B cell (primary cell): Measurements from ENCODE around the gene PTPRG. TPM values are rescaled to one million over a fixed set of nuclear protein-coding genes. Genes with fewer than 3 reads are reported as not detected.

Experiments used
- ATAC-seq: fragments of 200-7000 bp; cut with Tn5 transposase; one replicate; pipeline ENCODE4 v1.10.0; 2021; ENCODE audit warnings: low read depth, mild to moderate bottlenecking, moderate number of reproducible peaks, moderate library complexity
- CTCF ChIA-PET: fragments of 350-600 bp; sonication (Branson Sonifier 250); formaldehyde crosslinking; loops from one replicate; lab custom pipeline; 2021; ENCODE audit warnings: antibody characterized with exemption, inconsistent platforms; lab: Charles Lee
- POLR2A ChIA-PET: fragments of 350-600 bp; sonication (Branson Sonifier 250); formaldehyde crosslinking; loops from one replicate; lab custom pipeline; 2021; ENCODE audit warnings: antibody characterized with exemption; lab: Charles Lee
- DNase-seq: peaks from one replicate; pipeline ENCODE4 v3.0.0; 2013
- H2AFZ ChIP-seq: 2 replicates; pipeline ENCODE4 v1.6.1; 2012; ENCODE audit warnings: mild to moderate bottlenecking, low read depth, low read length; ENCODE audit not compliant: insufficient read depth, poor library complexity, severe bottlenecking
- H3K27ac ChIP-seq, 2 donors: 1 replicate in 1 of 2; 2 replicates in 1 of 2; pipeline ENCODE4 v1.5.1; 2012 to 2013; ENCODE audit warnings: low read length in 2 of 2, mild to moderate bottlenecking in 2 of 2, moderate library complexity in 1 of 2
- H3K27me3 ChIP-seq, 4 experiments: fragments of 200-600 bp in 1 of 4; sonication (generic) in 1 of 4; replicated peaks in 1 of 4; 1 replicate in 2 of 4; 2 replicates in 2 of 4; pipeline versions ENCODE4 v1.6.1 to v1.7.0; 2013 to 2016; ENCODE audit warnings: low read length in 3 of 4, mild to moderate bottlenecking in 2 of 4, mixed read lengths in 1 of 4, moderate library complexity in 1 of 4; ENCODE audit not compliant: insufficient read depth in 4 of 4, control insufficient read depth in 3 of 4; ENCODE audit errors: control extremely low read depth in 1 of 4
- H3K36me3 ChIP-seq, 2 experiments: replicated peaks in 1 of 2; 1 replicate in 1 of 2; 2 replicates in 1 of 2; pipeline versions ENCODE4 v1.6.1 to v1.7.1; 2013; ENCODE audit warnings: low read length in 1 of 2; ENCODE audit not compliant: insufficient read depth in 2 of 2, control insufficient read depth in 1 of 2; ENCODE audit errors: control extremely low read depth in 1 of 2, extremely low read depth in 1 of 2
- H3K4me1 ChIP-seq, 2 donors: fragments of 200-600 bp in 1 of 2; sonication (generic) in 1 of 2; 1 replicate in 1 of 2; 2 replicates in 1 of 2; pipeline versions ENCODE4 v1.5.1 to v1.6.1; 2013 to 2017; ENCODE audit warnings: low read length in 2 of 2; ENCODE audit not compliant: control insufficient read depth in 2 of 2, insufficient read depth in 2 of 2
- H3K4me2 ChIP-seq: replicated peaks from 2 replicates; pipeline ENCODE3; 2012; ENCODE audit warnings: mild to moderate bottlenecking, low read depth, low read length; ENCODE audit not compliant: poor library complexity, severe bottlenecking
- H3K4me3 ChIP-seq, 5 experiments: fragments of 200-600 bp in 1 of 5; sonication (generic) in 1 of 5; 1 replicate in 3 of 5; 2 replicates in 2 of 5; pipeline versions ENCODE4 v1.5.1 to v1.7.0; 2011 to 2016; ENCODE audit warnings: low read length in 4 of 5, mild to moderate bottlenecking in 4 of 5, low read depth in 2 of 5, control low read depth in 1 of 5, moderate library complexity in 1 of 5; ENCODE audit not compliant: insufficient read depth in 1 of 5; ENCODE audit errors: control extremely low read depth in 1 of 5, extremely low read depth in 1 of 5
- H3K79me2 ChIP-seq: fragments of 200-600 bp; sonication (generic); one replicate; pipeline ENCODE4 v1.6.0; 2016; ENCODE audit warnings: low read length; ENCODE audit not compliant: control insufficient read depth, insufficient read depth
- H3K9ac ChIP-seq: fragments of 200-600 bp; sonication (generic); 2 replicates; pipeline ENCODE4 v1.6.1; 2017; ENCODE audit warnings: mild to moderate bottlenecking, low read length, moderate library complexity
- H3K9me3 ChIP-seq, 3 donors: one replicate each; pipeline versions ENCODE4 v1.6.1 to v1.7.1; 2013; ENCODE audit warnings: low read length in 2 of 3; ENCODE audit not compliant: control insufficient read depth in 2 of 3, insufficient read depth in 1 of 3; ENCODE audit errors: control extremely low read depth in 1 of 3
- H4K20me1 ChIP-seq: 2 replicates; pipeline ENCODE4 v1.6.0; 2012; ENCODE audit warnings: mild to moderate bottlenecking, low read length; ENCODE audit not compliant: insufficient read depth, control insufficient read depth, poor library complexity, severe bottlenecking
- H3K27ac Mint-ChIP-seq: one replicate; pipeline ENCODE4 v1.8.0; 2021; ENCODE audit warnings: mixed read lengths
- H3K27me3 Mint-ChIP-seq: one replicate; pipeline ENCODE4 v1.8.0; 2021; ENCODE audit warnings: mixed read lengths
- H3K4me1 Mint-ChIP-seq: one replicate; pipeline ENCODE4 v1.8.0; 2021; ENCODE audit warnings: mixed read lengths
- H3K4me3 Mint-ChIP-seq: one replicate; pipeline ENCODE4 v1.8.0; 2021; ENCODE audit warnings: mixed read lengths
- H3K9me3 Mint-ChIP-seq: one replicate; pipeline ENCODE4 v1.8.0; 2022; ENCODE audit warnings: mixed read lengths; ENCODE audit not compliant: insufficient read depth
- CTCF ChIP-seq: fragments of 200-600 bp; IDR thresholded peaks from one replicate; pipeline ENCODE4 v1.8.0; 2022; ENCODE audit warnings: antibody characterized with exemption, mild to moderate bottlenecking
- EZH2 ChIP-seq: IDR thresholded peaks from 2 replicates; pipeline ENCODE4 v1.6.1; 2012; ENCODE audit warnings: borderline replicate concordance, low read depth, mild to moderate bottlenecking, moderate library complexity, low read length; ENCODE audit not compliant: insufficient read depth, poor library complexity, severe bottlenecking
- WGBS: methylation state at CpG from one replicate; pipeline ENCODE4 v1.1.5; 2013; ENCODE audit warnings: missing lambda C conversion rate; ENCODE audit not compliant: insufficient coverage; 5-methylcytosine and 5-hydroxymethylcytosine counted together
- intact Hi-C: fragments of 100-400 bp; cut with micrococcal nuclease; formaldehyde crosslinking; loops from one replicate; pipeline ENCODE4 v1.10.0; 2022
- polyA plus RNA-seq: library from polyadenylated mRNA; depleted of rRNA; stranded (reverse); fragments of >200 nt; gene quantifications from 2 replicates; pipeline ENCODE4 v1.2.3, GENCODE V29; 2012
- total RNA-seq, 2 donors: library from RNA; stranded (reverse); fragments of 120-200 nt in 1 of 2; gene quantifications; 1 replicate in 1 of 2; 2 replicates in 1 of 2; pipeline versions ENCODE4 v1.2.3 to v1.2.4, GENCODE V29; 2013 to 2022

PTPRG gene
- total and polyA plus RNA-seq, 2 donors (not counting 1 experiment from before 2014, with no cell fraction given) = 0.12 to 1.3 TPM

GRCh38 chr3:62325896-62326295 is 764.5 kb downstream of the PTPRG start:
- Histone ChIP-seq H2AFZ (no peak overlapping the region), H4K20me1 (no peaks in the 10 kb centered on the region), H3K4me2 (no peak overlapping the region), H3K36me3 (no peaks in the 10 kb centered on the region), H3K9ac (no peak overlapping the region), H3K27ac (no peak overlapping the region), H3K9me3 (no peaks in the 10 kb centered on the region), H3K27me3 (no peaks in the 10 kb centered on the region), H3K79me2 (no peaks in the 10 kb centered on the region), H3K4me1 (no peaks in the 10 kb centered on the region), H3K4me3 (no peak overlapping the region)
- no peaks in the 10 kb centered on the region for H3K9me3 Mint-ChIP-seq
- 82% methylated on average over 2 of the region's 8 CpGs for WGBS
- no peak for ATAC-seq
- no peak overlapping the region for H3K27ac Mint-ChIP-seq
- ChIA-PET CTCF (no interaction called here), POLR2A (no interaction called here)
- intact Hi-C loops = no loop called here
- TF ChIP-seq EZH2 (no peak), CTCF (no peak)
- no peaks in the 10 kb centered on the region for H3K27me3 Mint-ChIP-seq
- no peak overlapping the region for H3K4me3 Mint-ChIP-seq
- H3K4me1 Mint-ChIP-seq = no peaks in the 10 kb centered on the region
- DNase-seq = no peak

GRCh38 chr3:62329971-62330370 is 768.6 kb downstream of the PTPRG start:
- CTCF ChIA-PET = interaction anchor here (0.7 kb wide), 1 partner anchor 11 kb away, joined by 3 read pairs; no protein-coding TSS in a partner anchor
- Mint-ChIP-seq H3K4me1 (no peaks in the 10 kb centered on the region), H3K9me3 (no peaks in the 10 kb centered on the region), H3K27me3 (no peaks in the 10 kb centered on the region), H3K27ac (no peak overlapping the region), H3K4me3 (no peak overlapping the region)
- Histone ChIP-seq H3K4me3 (no peak overlapping the region), H3K36me3 (no peaks in the 10 kb centered on the region), H3K27ac (no peak overlapping the region), H3K4me1 (no peaks in the 10 kb centered on the region), H3K4me2 (no peak overlapping the region), H3K79me2 (no peaks in the 10 kb centered on the region), H3K9me3 (no peaks in the 10 kb centered on the region), H3K9ac (no peak overlapping the region), H3K27me3 (no peaks in the 10 kb centered on the region), H2AFZ (no peak overlapping the region), H4K20me1 (no peaks in the 10 kb centered on the region)
- POLR2A ChIA-PET = no interaction called here
- no peak for DNase-seq
- TF ChIP-seq CTCF (no peak), EZH2 (no peak)
- intact Hi-C loops = no loop called here
- no peak for ATAC-seq
- WGBS = 98% methylated on average over 4 of the region's 5 CpGs
